SK-N-SH (cell line): ENCODE measurements around the gene SPATA13.

ENCODE experiments used
- CTCF ChIP-seq: fragments of 200-600 bp; sonication (generic); IDR thresholded peaks from 2 replicates; pipeline ENCODE4 v1.6.1; 2017; ENCODE audit warnings: antibody characterized with exemption, mild to moderate bottlenecking, moderate library complexity
- ELF1 ChIP-seq: IDR thresholded peaks from 2 replicates; pipeline ENCODE4 v1.4.0; 2012
- EP300 ChIP-seq, 2 experiments: IDR thresholded peaks; 2 replicates each; pipeline versions ENCODE4 v1.4.0 to v1.6.1; 2012; ENCODE audit warnings: borderline replicate concordance in 1 of 2, low read depth in 1 of 2, low read length in 1 of 2
- GATA2 ChIP-seq: sonication (generic); formaldehyde crosslinking; IDR thresholded peaks from 2 replicates; pipeline ENCODE4 v1.5.0; 2020; ENCODE audit warnings: mild to moderate bottlenecking, missing genetic modification reagents
- MAX ChIP-seq: IDR thresholded peaks from 2 replicates; pipeline ENCODE4 v1.4.0; 2012; ENCODE audit warnings: low read depth
- NRF1 ChIP-seq: IDR thresholded peaks from 2 replicates; pipeline ENCODE4 v1.6.1; 2012; ENCODE audit warnings: low read depth, mild to moderate bottlenecking, low read length
- RAD21 ChIP-seq: IDR thresholded peaks from 2 replicates; pipeline ENCODE4 v1.6.1; 2012; ENCODE audit warnings: mild to moderate bottlenecking, low read length
- SMC3 ChIP-seq: IDR thresholded peaks from 2 replicates; pipeline ENCODE4 v1.6.1; 2012; ENCODE audit warnings: low read depth, low read length, improper control_type of control experiment

- TF ChIP-seq EP300 (IDR thresholded peaks at IDR 0.05; ENCODE audit: borderline replicate concordance in 1 of 2, low read depth in 1 of 2, low read length in 1 of 2) (no peak), GATA2 (CRISPR knock-in tag) (no peak), CTCF (no peak), ELF1 (no peak), MAX (no peak), NRF1 (no peak), RAD21 (no peak), SMC3 (no peak)
Measured at GRCh38 chr13:24183741-24184182, 23.2 kb downstream of the SPATA13 start.
